GM21723 (cell line): Measurements from ENCODE around the gene PYDC1.
"Not testable (repeated sequence)": the region's sequence is repeated elsewhere in the genome, so short reads cannot be mapped to it uniquely, and the experiment has no call there.

ENCODE experiments used
- ATAC-seq: cut with Tn5 transposase; IDR thresholded peaks from one replicate; pipeline ENCODE4 v1.9.1; 2021; ENCODE audit warnings: mild to moderate bottlenecking, moderate library complexity; ENCODE audit not compliant: unreplicated experiment

Gene PYDC1

DNA sequence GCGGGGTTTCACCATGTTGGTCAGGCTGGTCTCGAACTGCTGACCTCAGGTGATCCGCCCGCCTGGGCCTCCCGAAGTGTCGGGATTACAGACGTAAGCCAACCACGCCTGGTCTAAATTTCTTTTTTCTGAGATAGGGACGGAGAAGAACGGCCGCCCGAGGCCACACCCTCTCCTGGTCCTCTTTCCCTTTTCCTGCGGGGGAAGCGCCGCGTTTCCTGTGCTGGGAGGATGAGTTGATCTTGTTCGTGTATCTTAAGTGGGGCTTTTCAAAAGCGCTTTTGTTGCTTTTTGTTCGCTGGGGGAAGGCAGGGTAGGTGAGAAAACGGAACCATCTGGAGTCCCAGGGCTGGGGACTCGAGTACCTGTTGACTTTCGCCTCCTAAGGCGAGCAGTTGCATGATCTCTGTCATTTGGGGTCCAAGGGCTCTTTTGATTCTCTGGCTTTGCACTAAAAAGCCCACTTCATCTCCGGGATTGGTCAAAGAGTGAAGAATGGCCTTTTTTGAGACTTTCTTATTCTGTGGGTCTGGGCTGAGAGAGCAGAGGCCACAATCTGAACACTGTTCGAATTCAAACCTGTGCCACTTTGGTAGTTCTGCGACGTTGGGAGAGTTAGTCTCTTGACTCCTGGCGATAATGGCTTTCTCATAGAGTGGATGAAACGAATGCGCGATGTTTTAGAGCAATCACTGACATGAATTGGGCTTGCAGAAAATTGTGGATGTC lies 35.7 kb downstream of the PYDC1 start:
- ATAC-seq: no peak

DNA sequence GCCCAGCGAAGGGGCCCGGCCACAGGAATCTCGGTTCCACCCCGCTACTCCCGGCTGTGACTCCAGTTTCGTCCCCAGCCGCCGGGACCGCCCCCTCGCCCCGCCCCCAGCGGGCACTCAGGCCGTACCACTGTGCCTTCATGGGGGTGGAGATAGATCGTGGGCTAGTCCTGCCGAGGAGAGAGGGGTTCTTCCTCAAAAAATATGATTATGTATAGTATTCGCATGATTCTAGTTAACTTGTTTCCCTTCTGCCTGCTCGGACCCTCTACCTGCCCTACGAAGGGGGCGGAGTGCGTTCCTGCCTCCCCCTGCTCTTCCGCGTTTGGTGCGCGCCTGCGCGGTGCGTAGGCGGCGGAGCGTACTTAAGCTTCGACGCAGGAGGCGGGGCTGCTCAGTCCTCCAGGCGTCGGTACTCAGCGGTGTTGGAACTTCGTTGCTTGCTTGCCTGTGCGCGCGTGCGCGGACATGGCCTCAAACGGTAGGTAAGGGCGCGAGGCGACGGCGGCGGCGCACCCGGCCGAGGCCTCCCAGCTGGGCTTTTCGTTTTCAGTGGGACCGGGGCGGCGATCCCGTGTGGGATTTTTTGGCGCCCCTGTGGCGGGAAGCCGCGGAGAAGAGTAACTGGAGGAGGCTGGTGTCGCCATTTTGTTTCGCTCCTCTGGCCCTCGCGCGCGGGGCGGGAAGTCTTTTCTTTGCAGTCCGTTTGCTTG lies 37.0 kb downstream of the PYDC1 start, which contains the start of gene FUS:
Gene FUS (plus strand): TSS at position 393 of the 713 bp plus-strand sequence. CDS start 76 bp downstream, at position 469.
- ATAC-seq: peak; percentile 53

DNA sequence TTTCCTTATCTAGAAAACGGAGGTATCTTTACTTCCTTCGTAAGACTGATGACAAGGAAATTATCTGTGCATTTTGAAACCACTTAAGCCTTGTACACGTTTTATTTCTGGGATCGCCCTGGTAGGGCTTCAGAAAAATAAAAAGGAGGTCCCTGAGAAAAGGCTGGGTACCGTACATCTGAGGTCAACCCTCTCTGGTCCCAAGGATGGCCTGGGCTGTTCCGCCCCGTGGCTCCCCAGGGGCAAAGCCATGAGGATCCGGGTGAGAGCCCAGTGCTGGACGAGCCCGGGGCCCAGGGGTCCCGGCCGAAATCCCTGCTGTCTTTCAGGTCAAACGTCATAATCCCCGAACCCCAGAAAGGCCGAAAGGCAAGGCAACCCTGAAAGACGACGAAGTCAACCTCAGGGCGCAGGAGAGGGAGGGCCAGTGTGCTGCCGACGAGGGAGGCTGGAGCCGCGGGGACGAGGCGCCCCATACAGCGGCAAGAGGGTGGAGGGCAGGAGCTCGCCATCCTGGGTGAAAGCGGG lies 37.7 kb downstream of the PYDC1 start:
- peak; percentile 2 for ATAC-seq

DNA sequence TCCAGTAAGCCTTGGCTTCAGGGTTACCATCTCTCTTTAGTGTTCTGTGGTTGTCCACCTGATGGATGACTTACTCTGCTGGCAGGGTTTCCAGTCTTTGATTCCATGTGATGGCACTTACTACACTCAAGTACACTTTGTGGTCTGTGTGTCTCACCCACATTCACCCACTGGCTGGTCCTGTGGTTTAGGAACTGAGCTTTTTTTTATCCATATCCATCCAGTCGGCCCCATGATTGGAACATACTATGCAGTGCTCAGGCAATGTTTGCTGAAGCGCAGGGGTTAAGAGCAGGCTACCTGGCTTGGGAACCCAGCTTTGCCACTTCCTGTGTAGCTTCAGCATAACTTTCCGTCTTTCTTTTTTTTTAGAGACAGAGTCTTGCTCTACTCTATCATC lies 39.8 kb downstream of the PYDC1 start:
- ATAC-seq: no peak

DNA sequence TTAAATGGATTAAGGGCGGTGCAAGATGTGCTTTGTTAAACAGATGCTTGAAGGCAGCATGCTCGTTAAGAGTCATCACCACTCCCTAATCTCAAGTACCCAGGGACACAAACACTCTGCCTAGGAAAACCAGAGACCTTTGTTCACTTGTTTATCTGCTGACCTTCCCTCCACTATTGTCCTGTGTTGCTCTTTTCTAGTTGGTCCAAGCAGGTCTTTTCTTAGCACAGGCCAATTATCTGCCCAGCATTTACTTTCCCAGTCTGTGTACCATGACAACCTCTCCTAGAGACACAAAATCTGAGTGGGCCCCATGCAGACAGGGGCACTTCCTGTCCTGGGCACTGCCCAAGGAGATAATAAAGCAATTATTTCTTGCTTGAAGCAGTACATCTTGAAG lies 46.9 kb downstream of the PYDC1 start:
- ATAC-seq: not testable (repeated sequence)

DNA sequence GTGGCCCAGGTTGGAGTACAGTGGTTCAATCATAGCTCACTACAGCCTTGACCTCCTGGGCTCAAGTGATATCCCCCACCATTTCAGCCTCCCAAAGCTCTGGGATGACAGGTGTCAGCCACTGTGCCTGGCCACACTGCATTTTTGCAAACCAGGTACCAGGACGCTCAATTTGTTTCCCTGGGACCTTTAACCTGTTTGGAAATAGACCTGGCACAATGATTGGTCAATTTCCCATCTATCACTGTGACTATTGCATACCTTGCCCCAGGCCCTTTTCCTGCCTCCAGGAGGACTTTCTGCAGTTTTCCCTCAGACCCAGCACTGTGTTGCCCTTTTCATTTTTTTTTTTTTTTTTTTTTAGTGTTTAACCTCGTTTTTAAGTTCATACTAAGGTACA lies 48.1 kb downstream of the PYDC1 start:
- no peak for ATAC-seq

DNA sequence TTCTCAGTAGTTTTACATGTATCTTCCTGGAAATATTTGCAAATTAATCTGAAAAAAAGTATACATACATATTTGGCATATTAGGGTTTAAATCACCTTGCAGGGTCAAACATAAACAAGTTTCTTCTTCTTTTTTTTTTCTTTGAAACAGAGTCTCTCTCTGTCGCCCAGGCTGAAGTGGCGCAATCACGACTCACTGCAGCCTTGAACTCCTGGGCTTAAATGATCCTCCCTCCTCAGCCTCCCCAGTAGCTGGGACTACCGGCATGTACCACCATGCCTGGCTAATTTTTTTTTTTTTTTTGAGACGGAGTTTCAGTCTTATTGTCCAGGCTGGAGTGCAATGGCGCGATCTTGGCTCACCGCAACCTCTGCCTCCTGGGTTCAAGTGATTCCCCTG lies 49.6 kb downstream of the PYDC1 start:
- no peak for ATAC-seq
